H9 (cell line): ENCODE measurements around the gene KIF21A. TPM values are rescaled to one million over a fixed set of nuclear protein-coding genes. Genes with fewer than 3 reads are reported as not detected.
A peak's percentile ranks its signal among the peaks of the same experiment; 100 is the strongest.

ENCODE experiments used
- DNase-seq: peaks from one replicate; pipeline ENCODE4 v3.0.0-alpha.2; 2017
- H2AFZ ChIP-seq: one replicate; pipeline ENCODE4 v1.6.1; 2013; ENCODE audit warnings: mild to moderate bottlenecking, low read length, control low read depth, moderate library complexity
- H2AK5ac ChIP-seq: 2 replicates; pipeline ENCODE4 v1.6.1; 2013; ENCODE audit warnings: low read length, control low read depth, mixed read lengths; ENCODE audit not compliant: insufficient read length
- H2BK120ac ChIP-seq: one replicate; pipeline ENCODE4 v1.6.1; 2013; ENCODE audit warnings: low read depth, mild to moderate bottlenecking, low read length, control low read depth, inconsistent platforms; ENCODE audit not compliant: poor library complexity, severe bottlenecking
- H2BK12ac ChIP-seq: 2 replicates; pipeline ENCODE4 v1.6.1; 2013; ENCODE audit warnings: low read length, control low read depth, mixed read lengths, low read depth; ENCODE audit not compliant: insufficient read length
- H2BK15ac ChIP-seq: 2 replicates; pipeline ENCODE4 v1.6.1; 2013; ENCODE audit warnings: low read depth, low read length, control low read depth
- H2BK20ac ChIP-seq: one replicate; pipeline ENCODE4 v1.6.1; 2013; ENCODE audit warnings: low read depth, mild to moderate bottlenecking, low read length, control low read depth, inconsistent platforms; ENCODE audit not compliant: poor library complexity, severe bottlenecking
- H2BK5ac ChIP-seq: 2 replicates; pipeline ENCODE4 v1.6.1; 2013; ENCODE audit warnings: low read length, control low read depth, mixed read lengths; ENCODE audit not compliant: insufficient read length
- H3K14ac ChIP-seq: 2 replicates; pipeline ENCODE4 v1.6.1; 2013; ENCODE audit warnings: low read length, control low read depth; ENCODE audit not compliant: insufficient read depth
- H3K18ac ChIP-seq: 2 replicates; pipeline ENCODE4 v1.6.1; 2013; ENCODE audit warnings: low read depth, mild to moderate bottlenecking, mixed read lengths, low read length, control low read depth; ENCODE audit not compliant: insufficient read length
- H3K23ac ChIP-seq: 2 replicates; pipeline ENCODE4 v1.6.1; 2013; ENCODE audit warnings: low read length, control low read depth, mixed read lengths, low read depth; ENCODE audit not compliant: insufficient read length
- H3K23me2 ChIP-seq: 2 replicates; pipeline ENCODE4 v1.6.1; 2013; ENCODE audit warnings: low read depth, mild to moderate bottlenecking, mixed read lengths, low read length, control low read depth; ENCODE audit not compliant: insufficient read length, poor library complexity, severe bottlenecking
- H3K27ac ChIP-seq: 2 replicates; pipeline ENCODE4 v1.5.1; 2013; ENCODE audit warnings: low read length, control low read depth, mixed read lengths, low read depth; ENCODE audit not compliant: insufficient read length
- H3K27me3 ChIP-seq: 2 replicates; pipeline ENCODE4 v1.6.1; 2013; ENCODE audit warnings: low read length, control low read depth, inconsistent platforms; ENCODE audit not compliant: insufficient read depth
- H3K4ac ChIP-seq: 2 replicates; pipeline ENCODE4 v1.6.1; 2013; ENCODE audit warnings: low read depth, mild to moderate bottlenecking, control low read depth, inconsistent platforms, low read length, moderate library complexity
- H3K4me1 ChIP-seq: 2 replicates; pipeline ENCODE4 v1.6.1; 2013; ENCODE audit warnings: low read length, control low read depth, inconsistent platforms; ENCODE audit not compliant: insufficient read depth
- H3K4me2 ChIP-seq: 2 replicates; pipeline ENCODE4 v1.6.1; 2013; ENCODE audit warnings: low read length, control low read depth, mixed read lengths; ENCODE audit not compliant: insufficient read length, insufficient read depth
- H3K56ac ChIP-seq: 2 replicates; pipeline ENCODE4 v1.6.1; 2013; ENCODE audit warnings: low read depth, mild to moderate bottlenecking, mixed read lengths, low read length, control low read depth; ENCODE audit not compliant: insufficient read length
- H3K79me1 ChIP-seq: 2 replicates; pipeline ENCODE4 v1.6.1; 2013; ENCODE audit warnings: low read depth, mild to moderate bottlenecking, moderate library complexity, low read length, control low read depth, inconsistent platforms; ENCODE audit not compliant: insufficient read depth, poor library complexity, severe bottlenecking
- H3K79me2 ChIP-seq: 2 replicates; pipeline ENCODE4 v1.6.1; 2013; ENCODE audit warnings: low read length, control low read depth, inconsistent platforms; ENCODE audit not compliant: insufficient read depth
- H3K9ac ChIP-seq: 2 replicates; pipeline ENCODE4 v1.6.1; 2013; ENCODE audit warnings: low read length, control low read depth, mixed read lengths; ENCODE audit not compliant: insufficient read length; ENCODE audit errors: extremely low read depth
- H3K9me3 ChIP-seq: one replicate; pipeline ENCODE4 v1.6.1; 2013; ENCODE audit warnings: low read depth, low read length, inconsistent platforms; ENCODE audit not compliant: control insufficient read depth
- H3T11ph ChIP-seq: one replicate; pipeline ENCODE4 v1.6.1; 2013; ENCODE audit warnings: mild to moderate bottlenecking, low read length, control low read depth, inconsistent platforms
- H4K20me1 ChIP-seq: one replicate; pipeline ENCODE4 v1.6.1; 2013; ENCODE audit not compliant: control insufficient read depth, insufficient read length, insufficient read depth
- H4K5ac ChIP-seq: 2 replicates; pipeline ENCODE4 v1.6.1; 2013; ENCODE audit warnings: low read depth, mild to moderate bottlenecking, mixed read lengths, low read length, control low read depth; ENCODE audit not compliant: insufficient read length
- H4K8ac ChIP-seq: replicated peaks from 2 replicates; pipeline ENCODE4 v1.6.1; 2013; ENCODE audit warnings: low read length, control low read depth, mixed read lengths, low read depth; ENCODE audit not compliant: insufficient read length
- H4K91ac ChIP-seq: 2 replicates; pipeline ENCODE4 v1.6.1; 2013; ENCODE audit warnings: low read depth, mild to moderate bottlenecking, moderate library complexity, mixed read lengths, low read length, control low read depth; ENCODE audit not compliant: insufficient read length
- H3K27ac Mint-ChIP-seq, 3 experiments: 2 replicates in 2 of 3; 3 replicates in 1 of 3; pipeline ENCODE4 v1.8.0; 2020 to 2021; ENCODE audit warnings: mixed read lengths in 3 of 3, mild to moderate bottlenecking in 1 of 3, moderate library complexity in 1 of 3
- H3K27me3 Mint-ChIP-seq: 2 replicates; pipeline ENCODE4 v1.8.0; 2021; ENCODE audit warnings: low read depth, mild to moderate bottlenecking, moderate library complexity, mixed read lengths
- H3K36me3 Mint-ChIP-seq, 3 experiments: 2 replicates in 2 of 3; 3 replicates in 1 of 3; pipeline ENCODE4 v1.8.0; 2020 to 2021; ENCODE audit warnings: low read depth in 3 of 3, mixed read lengths in 3 of 3; ENCODE audit not compliant: insufficient read depth in 1 of 3
- H3K4me1 Mint-ChIP-seq, 2 experiments: 2 replicates each; pipeline ENCODE4 v1.8.0; 2020; ENCODE audit warnings: mixed read lengths in 2 of 2
- H3K4me3 Mint-ChIP-seq, 2 experiments: 2 replicates in 1 of 2; 3 replicates in 1 of 2; pipeline ENCODE4 v1.8.0; 2020 to 2021; ENCODE audit warnings: mild to moderate bottlenecking in 2 of 2, mixed read lengths in 2 of 2, moderate library complexity in 1 of 2
- H3K9me3 Mint-ChIP-seq, 2 experiments: 2 replicates in 1 of 2; 3 replicates in 1 of 2; pipeline ENCODE4 v1.8.0; 2020; ENCODE audit warnings: mild to moderate bottlenecking in 2 of 2, mixed read lengths in 2 of 2, moderate library complexity in 1 of 2
- WGBS: extraction: QIAGEN DNeasy Blood & Tissue Kit; methylation state at CpG from one replicate; pipeline ENCODE4 v1.1.7; 2013; ENCODE audit warnings: missing lambda C conversion rate, low lambda C conversion rate, mixed read lengths; ENCODE audit not compliant: insufficient read length; ENCODE audit errors: extremely low coverage; 5-methylcytosine and 5-hydroxymethylcytosine counted together
- total RNA-seq: library from RNA; stranded (reverse); gene quantifications from 2 replicates; pipeline ENCODE4 v1.2.1, GENCODE V29; 2021
- TF ChIP-seq, protein P1 (sequence below): fragments of 200-600 bp; sonication (generic); conservative IDR thresholded peaks from 3 replicates; pipeline ENCODE4 v1.8.0; 2021; ENCODE audit warnings: antibody characterized with exemption, mild to moderate bottlenecking

KIF21A gene
- total RNA-seq, 1 experiment from 2014 or later, result 17.2 TPM

DNA sequence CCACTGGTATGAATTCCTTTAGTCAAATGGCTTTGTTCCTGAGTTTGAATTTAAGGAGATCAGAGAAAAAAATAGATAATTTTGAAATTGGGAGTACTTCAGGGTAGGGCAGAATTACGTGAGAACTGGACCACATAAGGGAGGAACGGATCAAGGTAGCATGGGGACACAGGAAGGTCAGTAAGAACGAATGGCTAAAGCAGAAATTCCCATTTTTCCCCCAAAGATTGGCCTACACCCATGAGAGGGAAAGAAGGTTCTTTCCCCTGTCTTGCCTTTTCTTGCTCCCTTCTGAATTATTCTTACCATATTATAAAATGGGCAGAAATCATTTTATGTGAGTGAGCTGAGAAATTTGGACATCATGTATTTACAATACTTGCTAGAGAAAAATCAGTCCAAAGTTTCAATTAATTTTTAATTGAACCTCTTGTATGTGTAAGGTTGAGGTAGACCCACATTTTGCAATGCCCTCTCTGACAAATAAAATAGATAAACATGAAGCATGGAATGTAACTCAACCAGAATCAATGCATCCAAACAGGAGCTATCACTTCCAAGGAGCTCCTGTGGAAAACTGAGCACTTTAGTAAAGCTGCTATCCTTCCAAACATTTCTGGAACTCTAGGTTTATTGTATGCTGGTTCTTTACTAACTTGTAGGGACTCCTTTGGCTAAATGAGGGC is 93.8 kb downstream of the KIF21A start:
- no peak overlapping the region for H4K91ac ChIP-seq
- no peaks in the 10 kb centered on the region for H3K79me2 ChIP-seq
- no peaks in the 10 kb centered on the region for H3K23me2 ChIP-seq
- no peaks in the 10 kb centered on the region for H3K9me3 ChIP-seq
- no peak overlapping the region for H3K18ac ChIP-seq
- no peaks in the 10 kb centered on the region for H4K20me1 ChIP-seq
- no peak for DNase-seq
- TF ChIP-seq, protein P1, sequence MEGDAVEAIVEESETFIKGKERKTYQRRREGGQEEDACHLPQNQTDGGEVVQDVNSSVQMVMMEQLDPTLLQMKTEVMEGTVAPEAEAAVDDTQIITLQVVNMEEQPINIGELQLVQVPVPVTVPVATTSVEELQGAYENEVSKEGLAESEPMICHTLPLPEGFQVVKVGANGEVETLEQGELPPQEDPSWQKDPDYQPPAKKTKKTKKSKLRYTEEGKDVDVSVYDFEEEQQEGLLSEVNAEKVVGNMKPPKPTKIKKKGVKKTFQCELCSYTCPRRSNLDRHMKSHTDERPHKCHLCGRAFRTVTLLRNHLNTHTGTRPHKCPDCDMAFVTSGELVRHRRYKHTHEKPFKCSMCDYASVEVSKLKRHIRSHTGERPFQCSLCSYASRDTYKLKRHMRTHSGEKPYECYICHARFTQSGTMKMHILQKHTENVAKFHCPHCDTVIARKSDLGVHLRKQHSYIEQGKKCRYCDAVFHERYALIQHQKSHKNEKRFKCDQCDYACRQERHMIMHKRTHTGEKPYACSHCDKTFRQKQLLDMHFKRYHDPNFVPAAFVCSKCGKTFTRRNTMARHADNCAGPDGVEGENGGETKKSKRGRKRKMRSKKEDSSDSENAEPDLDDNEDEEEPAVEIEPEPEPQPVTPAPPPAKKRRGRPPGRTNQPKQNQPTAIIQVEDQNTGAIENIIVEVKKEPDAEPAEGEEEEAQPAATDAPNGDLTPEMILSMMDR, result no peak
- H2BK20ac ChIP-seq, result no peak overlapping the region
- H2BK15ac ChIP-seq, result no peak overlapping the region
- no peak overlapping the region for H3T11ph ChIP-seq
- H4K8ac ChIP-seq, result no peak overlapping the region
- no peak overlapping the region for H2BK120ac ChIP-seq
- H3K14ac ChIP-seq, result no peak overlapping the region
- no CpG with 5 or more reads among the region's 3 CpGs for WGBS
- H3K9ac ChIP-seq, result no peak overlapping the region
- no peaks in the 10 kb centered on the region for H3K27me3 Mint-ChIP-seq
- no peak overlapping the region for H3K4ac ChIP-seq
- H2AK5ac ChIP-seq, result no peak overlapping the region
- H2BK5ac ChIP-seq, result no peak overlapping the region
- no peak overlapping the region for H3K4me2 ChIP-seq
- no peaks in the 10 kb centered on the region for H3K4me1 ChIP-seq
- H2BK12ac ChIP-seq, result no peak overlapping the region
- H3K4me1 Mint-ChIP-seq, result peaks cover 11 to 12% of the 10 kb centered on the region in 2 experiments
- H3K4me3 Mint-ChIP-seq, result no peak overlapping the region
- H3K27me3 ChIP-seq, result no peaks in the 10 kb centered on the region
- no peaks in the 10 kb centered on the region for H3K79me1 ChIP-seq
- no peaks in the 10 kb centered on the region for H3K9me3 Mint-ChIP-seq
- no peak overlapping the region for H3K56ac ChIP-seq
- H4K5ac ChIP-seq, result no peak overlapping the region
- no peak overlapping the region for H3K27ac ChIP-seq
- H3K23ac ChIP-seq, result no peak overlapping the region
- H2AFZ ChIP-seq, result no peak overlapping the region
- no peaks in the 10 kb centered on the region for H3K36me3 Mint-ChIP-seq
- peak overlapping the region; percentile 21 to 59 (median 27); a peak in 4 of 7 replicates for H3K27ac Mint-ChIP-seq
